Stimulated activated CD8-positive, alpha-beta memory T cell treated with anti-CD3 and anti-CD28 coated beads, Interleukin-12 subunit alpha, Interleukin-12 subunit beta, amount 100 ng/mL, for 1 hour (primary cell): ENCODE measurements around the gene HK1.
A peak's percentile ranks its signal among the peaks of the same experiment; 100 is the strongest.
"Not testable (repeated sequence)": the region's sequence is repeated elsewhere in the genome, so short reads cannot be mapped to it uniquely, and the experiment has no call there.

Experiments used
- DNase-seq: peaks from one replicate; pipeline ENCODE4 v3.0.0-alpha.2; 2020; ENCODE audit warnings: low read depth

HK1 gene

DNA sequence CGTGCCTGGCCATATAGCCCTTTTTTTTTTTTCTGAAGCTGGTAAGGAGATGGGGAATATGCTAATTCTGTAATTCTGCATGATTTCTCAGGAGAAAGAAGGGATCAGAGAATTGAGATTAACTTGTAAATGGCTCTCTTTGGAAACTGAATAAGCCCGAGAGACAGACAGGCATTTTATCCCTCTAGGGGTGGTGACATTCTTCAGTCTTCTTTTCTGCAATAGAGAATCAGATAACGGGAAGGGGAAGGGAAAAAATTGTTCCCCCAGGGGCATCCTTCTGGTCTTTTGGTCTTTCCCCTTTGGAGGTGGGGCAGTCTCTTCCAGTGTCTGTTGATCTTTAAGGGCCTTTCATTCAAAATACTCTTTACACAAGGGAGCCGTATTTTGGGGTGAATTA, 34.2 kb downstream of the HK1 start:
- no peak for DNase-seq

- DNase-seq = no peak
Observed at GRCh38 chr10:69315100-69315542, 36.8 kb downstream of the HK1 start.

- DNase-seq = no peak
Observed at GRCh38 chr10:69315610-69316312, 37.5 kb downstream of the HK1 start.

DNA sequence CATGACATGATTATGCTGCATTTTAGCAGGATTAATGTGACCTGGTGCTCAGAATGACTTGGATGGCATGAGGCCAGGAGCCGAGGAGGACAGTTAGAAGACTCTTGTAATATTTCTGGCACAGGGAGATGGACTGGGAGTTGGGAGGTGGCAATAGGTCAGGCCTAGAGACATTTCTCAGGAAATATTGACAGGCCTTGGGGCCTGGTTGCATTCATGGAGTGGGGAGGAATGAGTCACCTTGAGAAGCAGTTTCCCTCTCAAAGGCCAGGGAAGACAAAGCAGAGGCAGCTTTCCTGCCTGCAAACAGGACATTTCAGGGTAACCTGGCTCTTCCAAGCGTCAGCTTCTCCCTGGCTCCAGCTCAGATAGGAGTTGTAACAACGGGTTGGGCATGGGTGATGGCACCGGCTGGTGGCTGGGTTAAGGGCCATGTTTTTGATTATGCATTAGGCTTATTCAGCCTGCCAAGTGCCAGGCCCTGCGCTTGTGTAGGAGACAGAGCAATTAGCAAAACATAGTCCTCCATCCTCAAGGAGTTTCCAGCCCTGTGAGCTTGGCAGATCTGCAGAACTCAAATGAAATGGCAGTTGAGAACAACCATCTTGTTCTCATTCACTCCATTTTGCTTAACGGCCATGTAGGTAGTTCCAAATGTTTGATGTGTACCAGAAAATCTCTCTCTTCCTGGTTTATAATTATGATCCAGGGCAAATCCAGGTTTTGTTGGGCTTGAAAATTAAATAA, 38.2 kb downstream of the HK1 start:
- no peak for DNase-seq

GRCh38 chr10:69317175-69317604, 38.9 kb downstream of the HK1 start:
- no peak for DNase-seq

DNA sequence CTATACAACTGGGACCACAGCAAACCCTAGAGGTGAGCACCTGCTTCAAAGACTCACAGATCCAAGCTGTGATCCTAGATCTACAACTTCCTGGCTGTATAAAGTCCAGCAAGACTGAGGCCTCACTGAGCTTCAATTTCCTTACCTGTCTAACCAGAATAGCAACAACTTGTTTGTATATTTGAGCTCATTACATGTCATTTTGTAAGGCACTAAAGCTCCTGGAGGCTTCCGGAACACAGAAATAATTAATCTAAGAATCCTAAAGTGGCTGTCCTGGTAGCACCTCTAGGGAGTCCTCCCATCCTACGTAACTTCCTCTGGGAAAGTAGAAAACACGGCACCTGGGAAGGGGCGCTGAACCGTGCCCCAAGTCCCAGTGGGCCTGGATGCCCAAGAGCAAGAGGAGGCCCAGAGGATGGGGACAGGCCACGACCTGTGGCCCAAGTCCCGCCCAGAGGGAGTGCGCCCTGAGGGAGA, 39.4 kb downstream of the HK1 start:
- DNase-seq = no peak

DNA sequence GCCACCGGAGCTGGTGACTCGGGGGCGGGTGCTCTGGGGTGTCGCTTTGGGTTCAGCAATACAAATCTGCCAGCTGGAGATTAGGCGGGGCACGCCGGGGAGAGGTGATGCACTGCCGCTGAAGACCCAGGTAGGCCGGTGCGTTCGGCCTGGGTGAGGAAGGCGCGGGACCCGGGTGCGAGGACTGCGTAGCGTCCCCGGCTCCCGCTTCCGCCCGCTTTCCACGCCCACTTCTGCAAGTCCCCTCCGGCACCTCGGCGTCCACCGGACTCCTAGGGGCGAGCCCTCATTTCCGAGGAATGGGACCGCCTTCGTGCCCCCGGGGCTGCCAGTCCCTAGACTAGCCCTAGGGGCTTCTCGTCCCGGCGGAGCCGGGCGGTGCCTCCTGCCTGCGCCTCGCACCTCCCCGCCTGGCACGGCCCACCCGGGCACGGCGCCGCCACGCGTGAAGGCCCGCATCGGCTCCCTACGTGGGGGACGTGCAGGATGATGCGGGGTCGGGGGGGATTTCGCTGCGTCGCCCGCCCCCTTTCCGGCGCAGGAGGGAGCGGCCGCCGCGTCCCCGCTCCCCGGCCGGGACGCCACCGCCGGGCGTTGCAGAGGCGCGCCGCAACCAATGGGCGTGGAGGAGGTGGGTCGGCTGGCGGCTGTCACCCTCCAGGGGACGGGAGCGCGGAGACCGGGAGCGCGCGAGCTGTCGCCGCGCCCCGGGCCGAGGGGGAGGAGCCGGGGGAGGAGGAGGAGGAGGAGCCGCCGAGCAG, 40.0 kb downstream of the HK1 start:
- peak; percentile 77 for DNase-seq

GRCh38 chr10:69318867-69319727, 40.8 kb downstream of the HK1 start:
- peak; percentile 54 for DNase-seq

- no peak for DNase-seq
Observed at GRCh38 chr10:69319841-69320316, 41.6 kb downstream of the HK1 start.

DNA sequence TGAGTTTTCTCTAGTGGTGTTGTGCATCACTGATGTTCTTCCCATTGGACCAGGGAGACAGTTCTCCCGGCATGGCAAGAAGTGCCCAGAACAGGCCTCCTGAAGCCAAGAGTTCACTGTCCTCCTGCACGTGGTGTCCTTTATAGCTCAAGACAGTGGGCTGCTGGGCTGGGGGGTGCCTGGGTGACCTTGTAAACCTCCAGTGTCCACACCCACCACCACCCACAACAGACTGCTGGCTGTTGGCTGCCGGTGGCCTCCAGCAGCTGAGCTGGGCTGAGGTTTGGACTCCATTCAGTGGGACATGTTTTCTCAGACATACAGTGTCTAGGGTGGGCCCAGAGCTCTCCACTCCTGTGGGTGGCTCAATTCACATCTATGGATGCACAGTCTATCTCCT, 42.2 kb downstream of the HK1 start:
- DNase-seq = no peak

DNA sequence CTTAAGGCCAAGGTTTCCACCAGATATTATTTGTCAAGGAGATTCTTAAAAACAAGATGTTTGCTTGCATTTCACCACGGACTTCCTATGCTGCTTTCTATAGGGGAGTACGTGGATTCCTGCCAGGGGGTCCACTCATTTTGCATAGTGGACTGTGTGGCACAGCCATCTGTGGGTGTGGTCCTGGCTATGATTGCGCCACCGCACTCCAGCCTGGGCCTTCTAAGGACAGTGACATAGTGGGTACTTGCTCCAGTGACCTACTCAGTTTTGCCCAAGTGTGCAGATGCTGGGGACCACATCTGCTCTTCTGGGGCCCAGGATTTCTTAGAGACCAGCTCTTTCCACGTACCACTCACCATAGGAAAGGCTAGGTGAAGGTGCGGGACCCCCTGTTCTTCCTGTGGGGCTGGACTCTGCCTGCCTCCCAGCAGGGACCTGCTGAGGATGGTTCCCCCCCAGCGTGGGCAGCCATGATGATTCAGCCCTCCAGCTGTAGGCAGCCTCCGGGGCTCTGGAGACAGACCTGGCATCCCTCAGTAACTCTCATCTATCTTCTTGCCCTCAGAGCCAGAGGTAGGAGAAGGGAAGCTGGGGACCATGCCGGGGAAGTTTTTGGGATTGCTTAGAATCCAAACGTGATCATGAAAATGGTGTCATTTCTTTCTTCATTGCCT, 42.9 kb downstream of the HK1 start:
- DNase-seq = no peak

GRCh38 chr10:69321865-69322264, 43.6 kb downstream of the HK1 start:
- no peak for DNase-seq

DNA sequence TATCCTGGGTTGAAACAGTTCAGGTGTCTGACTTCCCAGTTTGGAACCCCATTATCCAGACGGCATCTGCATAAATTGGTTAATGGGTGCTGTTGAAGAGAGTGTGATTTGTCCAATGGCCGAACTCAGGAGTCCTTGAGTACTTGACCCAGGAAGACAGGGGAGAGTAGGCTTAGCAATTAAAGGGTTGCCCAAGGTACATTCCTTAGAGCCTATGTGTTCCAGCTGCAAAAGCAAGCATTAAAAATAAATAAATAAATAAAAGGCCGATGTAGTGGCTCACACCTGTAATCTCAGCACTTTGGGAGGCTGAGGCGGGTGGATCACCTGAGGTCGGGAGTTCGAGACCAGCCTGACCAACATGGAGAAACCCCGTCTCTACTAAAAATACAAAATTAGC, 44.0 kb downstream of the HK1 start:
- DNase-seq = not testable (repeated sequence)

DNA sequence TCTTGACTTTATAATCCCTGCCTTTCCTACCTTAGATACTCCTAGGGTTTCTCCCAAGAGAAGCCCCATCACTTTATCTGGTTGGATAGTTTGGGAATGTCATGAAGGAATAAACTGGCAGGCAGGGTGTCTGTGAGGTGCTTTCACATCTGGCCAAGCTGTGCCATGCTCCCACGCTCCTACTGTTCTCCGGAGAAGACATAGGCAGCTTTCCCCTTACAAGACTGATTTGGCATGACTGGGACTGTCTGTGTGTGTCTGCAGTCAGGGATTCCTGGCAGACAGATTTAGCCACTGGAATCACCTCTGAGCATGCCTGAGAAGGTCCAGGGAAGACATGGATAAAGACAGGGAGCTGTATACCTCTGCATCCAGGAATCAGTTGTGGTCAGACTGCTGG, 45.3 kb downstream of the HK1 start:
- DNase-seq = no peak

GRCh38 chr10:69324583-69324982, 46.3 kb downstream of the HK1 start:
- no peak for DNase-seq

GRCh38 chr10:69325637-69326523, 47.6 kb downstream of the HK1 start:
- not testable (repeated sequence) for DNase-seq

DNA sequence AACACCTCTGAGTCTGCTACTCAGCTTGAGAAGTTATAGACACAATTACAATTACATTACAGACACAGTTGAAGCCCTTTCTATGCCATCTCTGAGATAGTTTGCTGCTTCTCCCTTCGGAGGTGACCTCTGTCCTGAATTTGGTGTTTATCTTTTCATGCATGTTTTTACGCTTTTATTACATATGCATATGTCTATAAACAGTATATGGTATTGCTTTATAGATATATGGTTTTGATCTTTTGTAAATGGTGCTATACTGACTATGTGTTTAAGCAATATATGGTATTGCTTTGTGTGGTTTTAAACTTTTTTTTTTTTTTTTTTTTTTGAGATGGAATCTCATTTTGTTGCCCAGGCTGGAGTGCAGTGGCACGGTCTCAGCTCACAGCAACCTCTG, 48.4 kb downstream of the HK1 start:
- DNase-seq = no peak

DNA sequence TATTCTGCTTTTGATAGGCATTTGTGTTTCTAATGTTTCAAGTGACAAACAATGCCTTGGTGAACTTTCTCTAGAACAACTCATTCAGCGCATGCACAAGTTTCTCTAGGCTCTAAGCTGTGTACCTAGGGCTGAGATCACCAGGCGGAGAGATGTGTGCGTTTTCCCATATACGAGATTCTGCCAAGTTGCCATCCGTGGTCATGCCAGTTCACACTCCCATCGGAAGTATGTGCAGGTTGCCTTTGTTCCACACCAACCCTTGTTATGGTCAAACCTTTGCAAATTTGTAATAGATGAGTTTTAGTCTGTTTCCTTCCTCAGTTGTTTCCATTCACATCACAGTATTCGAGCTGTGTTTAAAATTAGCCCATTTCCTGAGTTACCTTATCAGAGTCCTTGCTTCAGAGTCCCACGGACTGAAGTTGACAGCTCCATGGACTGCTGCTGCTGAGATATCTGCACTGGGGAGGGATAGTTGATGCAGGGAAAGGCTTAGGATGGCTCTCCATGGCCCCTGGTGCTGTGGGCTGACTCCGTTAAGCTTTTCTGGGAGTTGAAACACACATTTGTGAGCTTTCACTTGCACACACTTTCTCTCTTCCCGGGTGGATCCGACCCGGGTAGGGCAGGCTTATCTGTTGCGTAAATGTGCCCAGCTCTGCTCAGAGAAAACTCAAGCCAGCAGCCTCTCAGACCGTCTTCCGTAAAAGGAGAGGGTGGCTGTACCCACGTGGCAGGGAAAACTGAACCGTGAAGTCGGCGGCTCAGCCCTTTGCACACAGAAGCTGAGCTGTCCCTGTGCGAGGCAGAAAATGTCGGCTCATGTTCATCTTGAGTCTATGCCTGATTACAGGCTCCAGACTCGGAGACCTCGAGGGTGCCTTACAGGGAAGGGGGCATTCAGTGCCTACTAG, 49.4 kb downstream of the HK1 start:
- no peak for DNase-seq

GRCh38 chr10:69328380-69328735, 50.1 kb downstream of the HK1 start:
- no peak for DNase-seq
